HG03460 (cell line): ENCODE measurements around the gene DTNBP1.
"Not testable (repeated sequence)": the region's sequence is repeated elsewhere in the genome, so short reads cannot be mapped to it uniquely, and the experiment has no call there.

ENCODE experiments used
- ATAC-seq: cut with Tn5 transposase; IDR thresholded peaks from one replicate; pipeline ENCODE4 v1.9.1; 2021; ENCODE audit not compliant: unreplicated experiment

DTNBP1 gene

GRCh38 chr6:15672291-15672690 is 9.5 kb upstream of the DTNBP1 start:
- no peak for ATAC-seq

GRCh38 chr6:15668918-15669317 is 6.1 kb upstream of the DTNBP1 start:
- no peak for ATAC-seq

- not testable (repeated sequence) for ATAC-seq
Observed at GRCh38 chr6:15666896-15667295, 4.1 kb upstream of the DTNBP1 start.

- ATAC-seq = no peak
Observed at GRCh38 chr6:15665237-15665636, 2.4 kb upstream of the DTNBP1 start.

GRCh38 chr6:15663130-15663871 is 473 bp upstream of the DTNBP1 start:
- no peak for ATAC-seq

GRCh38 chr6:15661853-15662325 is 939 bp downstream of the DTNBP1 start:
- no peak for ATAC-seq

- no peak for ATAC-seq
Observed at GRCh38 chr6:15659181-15659580, 3.6 kb downstream of the DTNBP1 start.

- peak; percentile 33 for ATAC-seq
Observed at GRCh38 chr6:15658181-15658744, 4.6 kb downstream of the DTNBP1 start.

- ATAC-seq = no peak
Observed at GRCh38 chr6:15657290-15657689, 5.5 kb downstream of the DTNBP1 start.

GRCh38 chr6:15656145-15656544 is 6.7 kb downstream of the DTNBP1 start:
- ATAC-seq = no peak

GRCh38 chr6:15654250-15654649 is 8.6 kb downstream of the DTNBP1 start:
- no peak for ATAC-seq

- peak; percentile 52 for ATAC-seq
Observed at GRCh38 chr6:15653581-15653980, 9.2 kb downstream of the DTNBP1 start.

GRCh38 chr6:15650004-15650559 is 12.7 kb downstream of the DTNBP1 start:
- not testable (repeated sequence) for ATAC-seq

- no peak for ATAC-seq
Observed at GRCh38 chr6:15644904-15645303, 17.9 kb downstream of the DTNBP1 start.

GRCh38 chr6:15643542-15643941 is 19.3 kb downstream of the DTNBP1 start:
- ATAC-seq = no peak

GRCh38 chr6:15642276-15642675 is 20.6 kb downstream of the DTNBP1 start:
- ATAC-seq = no peak

GRCh38 chr6:15638373-15638772 is 24.5 kb downstream of the DTNBP1 start:
- no peak for ATAC-seq

GRCh38 chr6:15631432-15631831 is 31.4 kb downstream of the DTNBP1 start:
- no peak for ATAC-seq

GRCh38 chr6:15630202-15630601 is 32.6 kb downstream of the DTNBP1 start:
- ATAC-seq = no peak

- ATAC-seq = no peak
Observed at GRCh38 chr6:15629487-15629886, 33.3 kb downstream of the DTNBP1 start.

GRCh38 chr6:15628499-15629131 is 34.2 kb downstream of the DTNBP1 start:
- no peak for ATAC-seq

- ATAC-seq = no peak
Observed at GRCh38 chr6:15627821-15628220, 35.0 kb downstream of the DTNBP1 start.
